MG63 (cell line): ENCODE results near the gene DHH. TPM values are rescaled to one million over a fixed set of nuclear protein-coding genes. Genes with fewer than 3 reads are reported as not detected.
"Not testable (repeated sequence)": the region's sequence is repeated elsewhere in the genome, so short reads cannot be mapped to it uniquely, and the experiment has no call there.

Source experiments
- DNase-seq: peaks from one replicate; pipeline ENCODE4 v3.0.0-alpha.2; 2020
- H3K27me3 ChIP-seq: fragments of 250-450 bp; sonication (Bioruptor Pico); 2 replicates; pipeline ENCODE4 v1.5.1; 2020; ENCODE audit warnings: mild to moderate bottlenecking, moderate library complexity
- H3K36me3 ChIP-seq: fragments of 250-450 bp; sonication (Bioruptor Pico); 2 replicates; pipeline ENCODE4 v1.5.1; 2020; ENCODE audit warnings: mild to moderate bottlenecking, moderate library complexity
- H3K4me3 ChIP-seq: fragments of 250-450 bp; sonication (Bioruptor Pico); 2 replicates; pipeline ENCODE4 v1.5.1; 2020; ENCODE audit warnings: mild to moderate bottlenecking, moderate library complexity
- H3K9me3 ChIP-seq: fragments of 250-450 bp; sonication (Bioruptor Pico); 2 replicates; pipeline ENCODE4 v1.5.1; 2020; ENCODE audit warnings: mild to moderate bottlenecking, moderate library complexity
- total RNA-seq: library from RNA; depleted of rRNA; stranded (reverse); fragments of >200 nt; shearing (Covaris generic); gene quantifications from 2 replicates; pipeline ENCODE4 v1.2.3, GENCODE V29; 2014; ENCODE audit warnings: low replicate concordance; rRNA removed

The DHH gene
- not detected in 2 replicates for total RNA-seq

DNA sequence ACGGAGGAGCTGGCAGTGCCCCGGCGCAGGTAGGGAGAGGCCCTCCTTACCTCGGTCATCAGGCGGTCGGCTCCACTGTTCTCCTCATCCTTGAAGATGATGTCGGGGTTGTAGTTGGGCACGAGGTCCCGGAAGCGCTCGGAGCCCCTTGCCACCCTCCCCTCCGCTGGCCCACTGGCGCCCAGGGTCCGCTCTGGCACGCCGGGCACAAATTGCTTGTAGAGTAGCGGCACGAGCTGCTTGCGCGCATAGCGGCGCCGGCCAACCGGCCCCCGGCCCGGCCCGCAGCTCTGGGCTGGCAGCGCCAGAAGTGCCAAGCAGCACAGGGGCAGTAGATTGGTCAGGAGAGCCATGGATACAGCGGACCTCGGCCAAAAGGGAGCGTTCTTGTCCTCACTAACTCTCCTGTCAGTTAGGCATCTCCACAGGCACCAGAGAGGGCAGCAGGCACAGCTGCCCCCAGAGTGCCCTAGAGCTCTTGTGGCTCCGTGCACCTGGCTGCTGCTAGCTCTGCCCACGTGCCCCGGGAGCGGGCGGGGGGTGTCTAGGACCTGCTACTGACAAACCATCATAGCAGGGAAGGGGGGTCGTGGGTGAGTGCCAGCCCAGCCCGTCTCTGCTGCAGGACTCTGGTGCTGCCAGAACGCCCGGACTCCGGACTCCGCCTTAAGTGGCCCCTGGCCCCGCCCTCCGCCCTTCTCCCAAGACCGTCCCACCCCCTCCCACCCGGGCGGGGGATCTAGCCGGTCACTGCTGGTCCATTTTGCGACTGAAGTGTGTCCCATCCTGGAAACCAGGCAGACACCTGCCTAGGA, at the start of gene DHH:
Gene DHH (minus strand): TSS at position 642 of the 815 bp plus-strand sequence. CDS start 289 bp downstream, at position 353.
- H3K4me3 ChIP-seq: no peak within 1 kb of the TSS

DNA sequence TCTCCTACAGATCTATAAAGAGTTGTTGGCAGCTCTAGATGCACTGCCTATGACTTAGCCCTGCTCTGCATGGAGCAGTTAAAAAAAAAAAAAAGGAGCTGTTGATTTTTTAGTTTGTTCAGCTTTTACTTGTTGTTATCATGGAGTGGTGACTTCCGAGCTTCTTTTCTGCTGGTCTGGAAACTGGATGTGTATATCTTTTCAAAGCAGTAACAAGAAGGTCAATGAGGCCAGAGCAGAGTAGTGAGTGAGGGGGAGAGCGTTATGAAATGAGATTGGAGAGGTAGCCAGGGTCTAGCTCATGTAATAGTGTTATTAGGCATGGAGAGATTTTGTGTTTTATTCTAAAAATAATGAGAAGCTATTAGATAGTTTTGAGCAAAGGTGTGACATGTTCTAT, 49.8 kb upstream of the DHH start:
- DNase-seq: no peak
- no peaks in the 10 kb centered on the region for H3K9me3 ChIP-seq
- H3K36me3 ChIP-seq: no peaks in the 10 kb centered on the region
- no peak overlapping the region for H3K4me3 ChIP-seq
- H3K27me3 ChIP-seq: no peaks in the 10 kb centered on the region

More for the DNA sequence above, at the start of gene DHH:
- Histone ChIP-seq H3K36me3 (peaks cover 3% of the 10 kb centered on the region), H3K9me3 (no peaks in the 10 kb centered on the region), H3K27me3 (peaks cover 8% of the 10 kb centered on the region)
- DNase-seq: peak; percentile 43

DNA sequence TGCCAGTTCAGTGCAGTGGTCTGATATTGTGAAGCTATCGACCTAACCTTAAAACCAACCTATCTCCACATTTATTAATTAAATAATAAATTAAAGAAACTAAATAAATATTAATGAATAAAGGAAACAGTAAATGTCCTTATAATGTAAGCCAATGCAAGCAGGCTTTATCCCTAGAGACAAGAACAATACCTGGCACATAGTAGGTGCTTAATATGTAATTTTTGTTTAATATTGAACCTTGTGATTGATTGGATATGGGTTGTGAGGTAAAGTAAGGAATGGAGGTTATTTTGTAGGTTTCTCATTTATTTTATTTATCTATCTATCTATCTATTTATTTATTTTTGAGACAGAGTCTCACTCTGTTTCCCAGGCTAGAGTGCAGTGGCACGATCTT, 44.4 kb upstream of the DHH start:
- Histone ChIP-seq H3K36me3 (no peaks in the 10 kb centered on the region), H3K4me3 (no peak overlapping the region), H3K9me3 (no peaks in the 10 kb centered on the region), H3K27me3 (no peaks in the 10 kb centered on the region)
- no peak for DNase-seq

DNA sequence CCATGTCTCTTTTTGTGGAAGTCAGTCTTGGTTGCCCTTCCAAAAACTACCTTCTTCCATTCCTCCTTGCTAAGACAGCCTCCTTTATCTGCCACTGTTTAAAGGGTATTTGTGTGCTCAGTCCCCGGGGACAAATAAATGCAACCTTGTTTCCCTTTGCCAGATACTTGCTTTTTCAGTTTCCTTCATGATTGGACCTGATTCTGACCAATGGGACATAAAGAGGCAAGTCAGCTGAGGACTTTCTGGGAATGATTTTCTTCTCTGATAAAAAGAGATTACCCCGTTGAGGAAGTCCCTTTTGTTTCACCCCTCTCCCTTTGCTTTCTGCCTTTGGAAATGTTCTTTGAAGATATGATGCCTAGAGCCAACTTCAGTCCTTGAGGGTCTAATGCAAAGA, 44.0 kb upstream of the DHH start:
- Histone ChIP-seq H3K36me3 (no peaks in the 10 kb centered on the region), H3K9me3 (no peaks in the 10 kb centered on the region)

GRCh38 chr12:49137476-49137875, 42.9 kb upstream of the DHH start:
- no peaks in the 10 kb centered on the region for H3K27me3 ChIP-seq
- H3K9me3 ChIP-seq: no peaks in the 10 kb centered on the region
- no peak for DNase-seq
- no peak overlapping the region for H3K4me3 ChIP-seq
- no peaks in the 10 kb centered on the region for H3K36me3 ChIP-seq

More for the DNA sequence above, 44.0 kb upstream of the DHH start:
- DNase-seq: no peak
- H3K4me3 ChIP-seq: no peak overlapping the region
- H3K27me3 ChIP-seq: no peaks in the 10 kb centered on the region

GRCh38 chr12:49136997-49137396, 42.4 kb upstream of the DHH start:
- not testable (repeated sequence) for DNase-seq, H3K36me3 ChIP-seq, H3K9me3 ChIP-seq, H3K4me3 ChIP-seq, H3K27me3 ChIP-seq

- Histone ChIP-seq H3K36me3 (peaks cover 26% of the 10 kb centered on the region), H3K9me3 (peaks cover 2% of the 10 kb centered on the region; the same call in 1 of the 2 replicates), H3K4me3 (peak overlapping the region; percentile 100), H3K27me3 (no peaks in the 10 kb centered on the region)
- no peak for DNase-seq
Measured at GRCh38 chr12:49133590-49133989, 39.0 kb upstream of the DHH start.

DNA sequence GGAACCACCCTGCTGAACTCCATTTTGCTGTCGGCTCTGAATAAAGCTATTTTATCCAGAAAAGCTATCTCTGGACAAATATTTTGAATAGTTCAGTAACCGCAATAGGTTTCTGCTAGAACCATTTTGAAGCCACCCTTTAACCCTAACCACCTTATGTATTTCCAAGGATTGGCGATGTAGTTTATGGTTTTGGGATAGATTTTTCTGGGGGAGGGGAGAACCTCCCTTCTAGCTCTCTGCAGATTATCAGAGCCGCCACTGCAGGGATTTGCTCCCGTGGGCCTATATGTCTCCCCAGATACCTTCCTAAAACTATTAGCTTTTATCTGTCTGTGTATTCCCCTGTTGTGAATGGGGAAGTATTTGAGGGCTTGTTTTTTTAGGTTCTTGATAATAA, 38.4 kb upstream of the DHH start:
- H3K4me3 ChIP-seq: peak overlapping the region; percentile 100
- no peaks in the 10 kb centered on the region for H3K27me3 ChIP-seq
- DNase-seq: no peak
- H3K36me3 ChIP-seq: peaks cover 28% of the 10 kb centered on the region
- peaks cover 2% of the 10 kb centered on the region; the same call in 1 of the 2 replicates for H3K9me3 ChIP-seq

GRCh38 chr12:49131894-49132461, 37.4 kb upstream of the DHH start:
- H3K27me3 ChIP-seq: no peaks in the 10 kb centered on the region
- peak; percentile 47 for DNase-seq

GRCh38 chr12:49131051-49131893, 36.7 kb upstream of the DHH start, which contains the start of gene TUBA1B:
Gene TUBA1B (minus strand): TSS chr12:49131395. CDS start chr12:49131300, 95 bp downstream.
- Histone ChIP-seq H3K9me3 (peaks cover 2% of the 10 kb centered on the region; the same call in 1 of the 2 replicates), H3K27me3 (no peaks in the 10 kb centered on the region), H3K36me3 (peaks cover 38% of the 10 kb centered on the region), H3K4me3 (peak within 1 kb of the TSS; percentile 100)
- peak; percentile 88 for DNase-seq

More at GRCh38 chr12:49131894-49132461, 37.4 kb upstream of the DHH start:
- Histone ChIP-seq H3K9me3 (peaks cover 2% of the 10 kb centered on the region; the same call in 1 of the 2 replicates), H3K4me3 (peak overlapping the region; percentile 100), H3K36me3 (peaks cover 38% of the 10 kb centered on the region)

GRCh38 chr12:49130151-49131050, 35.8 kb upstream of the DHH start:
- H3K36me3 ChIP-seq: peaks cover 38% of the 10 kb centered on the region
- peaks cover 2% of the 10 kb centered on the region; the same call in 1 of the 2 replicates for H3K9me3 ChIP-seq
- DNase-seq: peak; percentile 95
- peak overlapping the region; percentile 100 for H3K4me3 ChIP-seq
- no peaks in the 10 kb centered on the region for H3K27me3 ChIP-seq

DNA sequence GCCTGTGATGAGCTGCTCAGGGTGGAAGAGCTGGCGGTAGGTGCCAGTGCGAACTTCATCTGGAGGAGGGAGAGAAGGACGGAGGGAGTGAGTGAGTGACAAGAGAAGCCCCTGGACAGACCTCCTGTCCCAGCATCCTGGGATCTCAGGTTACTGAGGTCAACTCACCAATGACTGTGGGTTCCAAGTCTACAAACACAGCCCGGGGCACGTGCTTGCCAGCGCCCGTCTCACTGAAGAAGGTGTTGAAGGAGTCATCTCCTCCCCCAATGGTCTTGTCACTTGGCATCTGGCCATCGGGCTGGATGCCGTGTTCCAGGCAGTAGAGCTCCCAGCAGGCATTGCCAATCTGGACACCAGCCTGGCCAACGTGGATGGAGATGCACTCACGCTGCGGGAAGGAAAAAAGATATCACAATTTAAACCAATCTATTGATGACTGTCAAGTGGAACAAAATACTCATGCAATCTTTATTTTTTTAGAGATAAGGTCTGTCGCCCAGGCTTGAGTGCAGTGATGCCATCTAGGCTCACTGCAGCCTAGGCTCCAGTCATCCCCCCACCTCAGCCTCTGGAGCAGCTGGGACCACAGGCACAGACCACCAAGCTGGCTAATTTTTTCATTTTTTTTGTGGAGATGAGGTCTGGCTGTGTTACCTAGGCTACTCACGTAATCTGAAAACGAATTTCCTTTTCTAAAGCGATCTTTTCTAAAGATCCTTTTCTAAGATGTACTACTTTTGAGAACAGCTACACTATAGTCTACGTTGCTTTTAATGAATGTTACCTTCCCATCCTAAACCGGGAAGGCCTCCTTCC, 34.9 kb upstream of the DHH start:
- peak; percentile 18 for DNase-seq
- peaks cover 38% of the 10 kb centered on the region for H3K36me3 ChIP-seq
- peaks cover 2% of the 10 kb centered on the region; the same call in 1 of the 2 replicates for H3K9me3 ChIP-seq
- no peaks in the 10 kb centered on the region for H3K27me3 ChIP-seq
- peak overlapping the region; percentile 100 for H3K4me3 ChIP-seq

DNA sequence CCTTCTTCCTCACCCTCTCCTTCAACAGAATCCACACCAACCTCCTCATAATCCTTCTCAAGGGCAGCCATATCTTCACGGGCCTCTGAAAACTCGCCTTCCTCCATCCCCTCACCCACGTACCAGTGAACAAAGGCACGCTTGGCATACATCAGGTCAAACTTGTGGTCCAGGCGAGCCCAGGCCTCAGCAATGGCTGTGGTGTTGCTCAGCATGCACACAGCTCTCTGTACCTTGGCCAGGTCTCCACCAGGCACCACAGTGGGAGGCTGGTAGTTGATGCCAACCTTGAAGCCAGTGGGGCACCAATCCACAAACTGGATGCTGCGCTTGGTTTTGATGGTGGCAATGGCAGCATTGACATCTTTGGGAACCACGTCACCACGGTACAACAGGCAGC, 33.4 kb upstream of the DHH start:
- H3K4me3 ChIP-seq, H3K27me3 ChIP-seq, H3K9me3 ChIP-seq, DNase-seq: not testable (repeated sequence)
- peaks cover 38% of the 10 kb centered on the region for H3K36me3 ChIP-seq

- no peak for DNase-seq
Measured at GRCh38 chr12:49126852-49127763, 32.5 kb upstream of the DHH start.

More at GRCh38 chr12:49126852-49127763, 32.5 kb upstream of the DHH start:
- H3K27me3 ChIP-seq: no peaks in the 10 kb centered on the region
- H3K9me3 ChIP-seq: peaks cover 2% of the 10 kb centered on the region; the same call in 1 of the 2 replicates
- H3K4me3 ChIP-seq: no peak overlapping the region
- peaks cover 38% of the 10 kb centered on the region for H3K36me3 ChIP-seq
